HG02571 (cell line): Measurements from ENCODE around the gene TRPM3.

Source experiments
- ATAC-seq: cut with Tn5 transposase; IDR thresholded peaks from one replicate; pipeline ENCODE4 v1.9.1; 2021; ENCODE audit warnings: mild to moderate bottlenecking, moderate library complexity; ENCODE audit not compliant: unreplicated experiment

The TRPM3 gene

DNA sequence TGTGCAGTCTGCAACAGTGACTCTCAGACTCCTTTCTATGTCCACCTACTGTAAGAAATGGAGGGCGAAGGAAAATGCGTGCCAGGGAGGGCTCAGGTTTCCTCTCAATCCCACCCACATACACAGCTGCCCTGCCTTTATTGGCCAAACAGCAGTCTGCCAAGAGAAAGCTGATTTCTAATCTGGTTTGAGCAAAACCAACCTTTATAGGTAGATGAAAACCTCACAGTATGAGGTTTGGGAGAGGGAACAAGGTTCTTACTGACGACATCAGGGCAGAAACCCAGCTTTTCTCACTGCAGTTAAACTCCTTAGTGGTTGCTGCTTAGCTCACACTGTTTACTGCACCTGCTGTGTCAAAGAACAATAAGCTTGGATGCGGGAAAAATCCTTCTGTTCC, 554.7 kb downstream of the TRPM3 start:
- no peak for ATAC-seq

DNA sequence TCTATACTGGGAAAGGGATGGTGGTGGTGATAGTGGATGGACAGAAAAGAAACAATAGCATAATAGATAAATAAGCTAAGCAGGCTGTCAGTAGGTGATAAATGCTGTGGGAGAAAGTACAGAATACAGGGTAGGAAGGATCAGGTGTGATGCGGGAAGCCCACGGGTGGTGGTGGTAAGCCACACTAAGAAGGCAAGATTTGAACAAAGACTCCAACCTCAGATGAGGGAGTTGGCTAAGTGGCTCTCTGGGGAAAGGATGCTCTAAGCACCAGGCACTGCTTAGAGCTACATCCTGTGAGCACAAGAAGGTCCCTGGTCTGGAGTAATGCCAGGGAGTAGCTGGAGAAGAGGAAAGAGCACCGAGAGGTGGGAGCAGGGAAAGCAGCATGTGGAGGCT, 555.4 kb downstream of the TRPM3 start:
- ATAC-seq = no peak

DNA sequence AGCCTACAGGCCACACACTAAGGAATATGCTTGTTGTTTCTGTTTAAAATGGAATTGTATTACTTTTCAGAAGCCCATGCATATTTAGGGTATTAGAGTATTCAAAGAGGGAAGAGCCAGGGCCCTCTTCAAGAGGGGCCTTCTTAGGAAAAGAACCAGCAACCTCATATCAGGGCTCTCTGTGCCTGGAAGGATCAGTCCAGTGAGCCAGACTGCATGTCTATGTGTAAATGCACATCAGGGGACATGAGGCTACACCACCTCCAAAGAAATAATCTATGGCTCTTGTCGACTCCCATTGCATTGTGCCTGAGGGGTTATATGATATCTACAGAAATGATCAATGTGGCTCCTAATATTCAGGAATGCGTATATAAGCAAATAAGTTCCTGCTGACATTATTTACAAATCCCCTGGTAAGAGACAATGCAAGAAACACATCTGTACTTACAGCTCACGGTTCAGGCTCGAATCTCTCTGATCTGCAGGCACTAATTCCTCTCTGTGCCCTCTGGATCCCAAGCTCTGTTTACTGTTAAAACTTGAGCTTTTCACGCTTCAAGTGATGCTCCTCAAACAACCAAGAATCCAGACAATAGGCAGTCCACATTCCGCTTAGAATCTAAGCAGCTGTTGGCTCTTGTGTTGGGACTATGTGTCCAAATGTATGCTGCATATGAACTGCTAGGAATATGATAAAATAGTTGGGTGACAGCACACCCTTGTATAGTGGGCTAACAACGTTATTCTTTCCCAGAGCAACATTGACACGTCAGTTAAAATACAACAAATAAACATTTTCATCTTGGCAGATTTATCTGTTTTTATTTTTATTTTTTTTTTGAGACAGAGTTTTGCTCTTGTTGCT, 556.7 kb downstream of the TRPM3 start:
- ATAC-seq = no peak

DNA sequence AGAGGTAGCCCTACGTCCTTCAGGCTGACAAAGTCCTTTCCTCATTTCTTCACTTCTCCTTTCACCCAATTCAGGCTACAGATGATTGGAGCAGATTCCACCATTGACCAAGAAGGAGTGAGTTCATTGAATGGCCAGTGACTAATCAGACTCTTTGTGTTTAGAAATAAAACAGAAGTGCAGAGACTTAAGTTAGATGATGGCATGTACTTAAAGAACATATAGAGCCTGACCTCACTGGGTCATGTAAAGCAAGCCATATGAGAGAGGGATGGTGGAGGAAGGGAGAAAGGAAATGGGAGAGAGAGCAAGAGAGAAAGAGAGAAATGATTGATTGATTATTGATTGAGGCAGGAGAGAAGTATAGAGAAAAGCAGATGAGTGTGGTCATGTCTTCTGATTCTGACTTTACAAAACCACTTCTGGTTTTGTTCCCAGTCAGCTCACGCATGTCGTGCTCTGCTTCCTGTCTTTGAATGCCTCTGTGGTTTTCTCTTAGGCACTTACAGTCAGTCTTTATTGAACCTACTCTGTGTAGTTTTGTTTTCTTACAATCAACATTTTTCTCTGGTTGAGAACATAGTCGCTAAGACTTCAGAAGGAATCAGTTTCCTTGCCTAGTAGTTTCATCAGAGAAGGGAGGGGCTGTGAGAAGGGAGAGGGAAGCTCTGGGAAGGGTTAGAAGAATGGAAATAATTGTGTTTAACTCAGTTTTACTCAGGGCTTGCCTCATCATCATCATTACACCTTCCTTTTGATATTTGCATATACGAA, 557.8 kb downstream of the TRPM3 start:
- ATAC-seq = peak; percentile 97

DNA sequence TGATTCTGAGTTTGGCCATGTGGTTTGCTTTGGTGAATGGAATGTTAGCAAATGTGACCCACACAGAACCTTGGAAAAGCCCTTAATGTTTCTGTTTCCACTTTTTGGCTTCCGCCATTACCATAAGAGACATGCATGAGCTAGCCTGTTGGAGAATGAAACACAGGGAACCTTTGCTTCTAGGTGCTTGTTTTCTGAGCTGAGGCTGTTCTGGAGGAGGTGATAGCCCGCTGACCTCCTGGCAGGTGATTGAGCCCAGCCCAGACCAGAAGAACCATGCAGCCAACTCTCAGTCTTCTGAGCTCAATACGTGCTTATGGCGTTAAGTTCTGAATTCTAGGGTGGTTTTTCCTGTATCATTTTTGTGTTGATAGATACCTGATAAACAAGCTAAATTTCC, 558.4 kb downstream of the TRPM3 start:
- ATAC-seq = no peak

DNA sequence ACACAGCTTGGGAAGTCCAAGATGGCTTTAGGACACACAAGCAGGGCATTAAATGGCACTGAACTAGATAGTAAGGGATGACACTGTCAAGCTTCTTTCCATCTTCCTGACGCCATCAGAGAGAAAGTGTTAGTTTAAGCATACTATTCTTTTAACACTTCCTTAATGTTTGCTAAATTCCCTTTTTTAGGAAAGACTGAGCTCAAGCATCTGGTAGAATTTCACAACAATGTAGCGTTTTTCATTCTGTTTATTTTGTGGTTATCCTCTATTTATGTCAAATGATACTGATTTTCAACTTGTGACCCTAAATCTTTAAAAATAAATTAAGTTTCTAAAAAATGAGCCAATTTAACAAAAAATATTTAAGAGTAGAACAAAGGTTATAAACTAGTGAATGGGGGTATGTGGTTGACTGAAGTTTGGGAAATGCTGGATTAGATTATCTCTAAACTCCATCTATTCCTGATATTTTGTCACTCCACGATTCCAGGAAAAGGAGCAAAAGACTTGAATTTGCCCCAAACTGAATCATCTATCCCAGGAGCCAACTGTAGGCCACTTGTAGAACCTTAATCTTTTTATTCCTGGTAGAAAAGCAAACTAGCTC, 559.5 kb downstream of the TRPM3 start:
- no peak for ATAC-seq

DNA sequence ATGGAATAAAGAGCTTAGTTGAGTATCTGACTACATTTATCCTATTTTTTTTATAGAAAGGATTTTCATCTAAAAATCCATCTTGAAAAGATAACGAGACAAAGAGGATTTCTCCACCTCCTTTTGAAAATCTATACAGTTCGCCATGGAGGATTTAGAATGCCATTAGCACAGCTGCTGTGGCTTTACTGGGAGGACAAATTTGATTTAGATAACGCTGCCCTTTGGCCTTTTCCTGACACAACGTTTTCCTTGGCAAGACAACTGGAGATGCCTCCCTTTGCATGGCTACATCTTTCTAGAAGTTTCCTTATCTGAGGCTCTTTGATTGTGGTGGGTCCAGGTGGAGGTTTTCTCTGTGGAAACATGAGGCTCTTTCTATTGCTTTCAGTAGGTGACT, 560.3 kb downstream of the TRPM3 start:
- no peak for ATAC-seq

DNA sequence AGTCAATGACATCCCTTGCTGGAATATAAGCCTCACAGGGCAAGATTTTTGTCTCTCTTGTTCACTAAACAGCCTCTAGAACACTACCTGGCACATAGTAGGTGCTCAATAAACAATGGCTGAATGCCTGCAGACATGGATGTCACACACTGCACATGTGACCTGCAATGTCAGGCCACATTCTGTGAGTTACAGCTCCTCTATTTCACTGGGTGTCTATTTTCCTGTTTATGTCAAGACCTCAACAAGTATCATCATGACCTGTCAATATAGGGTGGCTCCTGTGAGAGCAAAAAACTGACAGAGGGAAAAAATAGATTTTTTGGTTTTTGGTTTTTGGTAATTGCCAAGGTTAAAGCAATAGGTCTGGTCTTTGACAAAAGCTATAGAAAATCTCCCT, 562.3 kb downstream of the TRPM3 start:
- ATAC-seq = no peak

DNA sequence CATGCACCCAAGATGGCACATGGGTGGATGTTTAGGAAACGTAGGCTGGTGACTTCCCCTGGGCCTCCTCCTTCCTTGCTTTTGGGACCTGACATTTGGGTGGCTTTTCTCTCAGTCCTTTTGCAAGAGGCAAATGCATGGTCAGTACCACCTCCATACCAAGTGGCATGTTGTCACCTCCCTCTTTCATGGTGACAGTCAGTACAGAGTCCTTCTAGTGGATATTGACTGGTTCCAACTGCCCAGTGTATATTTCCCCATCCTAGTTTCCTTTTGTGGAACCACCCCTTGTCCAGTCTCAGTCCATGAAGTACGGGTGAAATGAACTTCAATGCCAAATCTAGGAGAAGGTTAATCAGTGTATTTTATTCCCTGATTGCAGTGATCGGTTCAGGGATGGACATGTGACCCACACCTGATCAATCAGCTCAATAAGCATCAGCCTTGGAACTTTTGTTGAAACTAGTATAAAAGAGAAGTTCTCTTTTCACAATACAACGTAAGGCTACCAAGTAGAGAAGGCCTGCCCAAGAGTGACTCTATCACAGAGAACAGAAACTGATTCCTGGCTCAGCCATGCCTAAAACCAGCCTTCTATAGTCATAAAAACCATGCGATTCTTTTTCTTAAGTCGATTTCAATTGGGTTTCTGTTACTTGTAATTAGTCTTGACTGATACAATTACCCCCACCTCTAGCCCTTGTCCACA, 563.6 kb downstream of the TRPM3 start:
- ATAC-seq = peak; percentile 93

DNA sequence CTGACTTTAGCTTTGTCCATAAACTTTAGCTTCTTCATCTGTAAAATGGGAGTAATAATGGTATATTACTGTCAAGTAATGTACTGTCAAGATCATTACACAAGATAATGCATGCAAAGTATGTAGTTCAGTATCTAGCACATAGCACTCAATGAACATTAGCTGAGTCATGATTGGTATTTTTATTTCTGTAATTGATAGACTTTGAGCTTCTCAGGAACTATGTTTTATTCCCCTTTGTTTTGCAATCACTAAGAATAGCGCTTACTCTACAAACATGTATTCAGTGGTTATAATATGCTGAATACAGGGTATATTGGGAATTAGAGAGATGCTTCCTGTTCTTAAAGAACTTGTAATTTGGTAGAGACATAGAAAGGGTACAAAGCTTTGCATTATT, 564.6 kb downstream of the TRPM3 start:
- no peak for ATAC-seq

DNA sequence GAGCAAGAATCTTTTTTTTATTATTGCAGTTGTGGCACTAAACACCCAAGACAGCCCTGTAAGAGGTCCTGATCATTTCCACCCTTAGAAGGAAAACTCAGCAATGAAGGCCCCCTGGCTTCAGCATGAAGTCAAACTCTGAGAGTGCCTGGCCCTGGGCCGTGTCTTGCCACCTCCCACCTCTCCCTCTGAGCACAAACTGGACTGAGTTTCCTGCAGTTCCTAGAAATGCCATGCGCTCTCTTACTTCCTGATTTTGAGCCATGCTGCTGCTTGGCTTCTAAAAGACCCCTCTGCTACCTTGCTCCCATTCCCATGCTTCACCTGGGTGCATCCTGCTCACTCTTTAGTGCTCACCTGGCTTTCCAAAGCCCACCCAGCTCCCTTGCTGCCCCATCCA, 566.5 kb downstream of the TRPM3 start:
- ATAC-seq = no peak

DNA sequence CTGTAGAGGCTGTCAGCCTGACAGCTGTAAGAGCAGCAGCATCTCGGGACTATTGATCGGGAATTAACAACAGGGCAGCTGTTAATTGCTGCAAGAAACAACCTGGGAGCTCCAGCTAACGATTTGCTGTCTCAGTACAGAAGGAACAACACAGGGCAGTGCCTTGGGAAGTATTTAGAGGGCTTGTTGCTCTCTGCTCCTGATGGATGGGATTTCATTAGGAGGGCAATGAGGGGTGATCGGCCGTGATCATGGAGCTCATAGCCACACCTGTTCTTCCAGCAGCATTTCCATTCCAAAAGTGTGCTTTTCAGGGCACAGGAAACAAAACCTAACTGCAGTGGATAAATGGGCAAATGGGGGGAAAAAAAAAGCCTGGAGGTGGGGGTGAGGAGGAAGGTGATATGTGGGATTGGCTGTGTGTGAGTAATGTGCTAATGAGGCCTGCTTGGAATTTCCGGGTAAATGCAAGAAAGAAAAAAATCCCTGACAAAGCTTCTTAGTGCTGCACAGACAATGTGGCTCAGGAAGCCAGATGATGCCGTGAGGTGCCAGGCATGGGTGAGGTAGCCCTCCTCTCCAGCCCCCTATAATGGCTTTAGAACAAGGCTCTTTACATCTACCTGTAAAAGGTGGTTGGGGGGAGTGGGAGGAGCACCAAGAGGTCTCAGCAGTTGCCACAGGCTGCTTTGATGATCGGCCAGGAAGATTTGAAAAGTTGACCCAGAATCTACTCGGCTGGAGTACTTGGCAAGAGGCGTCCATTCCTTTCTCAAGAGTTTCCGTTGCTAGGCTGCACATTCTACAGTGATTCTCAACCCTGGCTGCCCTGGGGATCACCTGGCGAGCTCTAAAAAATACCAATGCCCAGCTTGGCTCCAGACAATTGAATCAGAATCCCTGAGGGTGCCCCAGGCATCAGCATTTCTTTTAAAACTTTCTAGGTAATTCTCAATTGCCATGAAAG, 567.4 kb downstream of the TRPM3 start:
- ATAC-seq = no peak

DNA sequence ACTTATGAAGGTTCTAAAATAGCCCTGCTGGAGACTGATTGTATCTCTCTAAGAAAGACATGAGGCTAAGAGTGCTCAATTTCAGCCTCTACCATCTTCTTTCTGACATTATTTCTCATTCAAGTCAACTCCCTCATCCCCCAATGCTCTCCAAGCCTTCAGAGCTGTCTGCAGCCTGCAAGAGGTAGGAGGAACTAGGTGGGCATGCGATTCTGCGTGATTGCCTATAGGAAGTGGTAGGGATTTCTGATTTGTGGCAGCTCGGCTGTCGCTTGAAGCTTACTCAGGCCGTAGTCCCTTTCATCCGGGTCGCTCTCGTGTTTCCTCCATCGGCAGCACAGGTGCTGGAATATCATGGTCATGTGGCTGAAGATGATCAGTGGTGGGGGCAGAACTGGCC, 568.9 kb downstream of the TRPM3 start:
- ATAC-seq = no peak

DNA sequence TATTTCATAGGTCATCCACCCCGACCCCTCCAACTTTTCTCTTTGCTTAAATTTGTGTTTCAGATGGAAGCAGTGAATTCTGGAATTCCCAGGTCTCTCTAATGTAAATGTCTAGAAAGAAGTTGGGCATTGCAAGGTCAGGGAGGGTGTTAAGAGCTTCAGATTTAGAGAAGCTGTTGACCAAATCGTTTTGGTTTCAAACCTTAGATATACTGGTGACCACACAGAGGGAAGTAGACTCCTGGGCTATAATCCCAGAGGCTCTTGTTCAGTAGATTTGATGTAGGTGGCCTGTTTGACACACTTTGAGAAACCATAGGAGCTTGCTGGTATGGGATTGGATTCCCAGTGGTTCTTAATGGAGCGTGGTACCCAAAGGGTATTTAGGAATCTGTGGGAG, 569.6 kb downstream of the TRPM3 start:
- no peak for ATAC-seq

DNA sequence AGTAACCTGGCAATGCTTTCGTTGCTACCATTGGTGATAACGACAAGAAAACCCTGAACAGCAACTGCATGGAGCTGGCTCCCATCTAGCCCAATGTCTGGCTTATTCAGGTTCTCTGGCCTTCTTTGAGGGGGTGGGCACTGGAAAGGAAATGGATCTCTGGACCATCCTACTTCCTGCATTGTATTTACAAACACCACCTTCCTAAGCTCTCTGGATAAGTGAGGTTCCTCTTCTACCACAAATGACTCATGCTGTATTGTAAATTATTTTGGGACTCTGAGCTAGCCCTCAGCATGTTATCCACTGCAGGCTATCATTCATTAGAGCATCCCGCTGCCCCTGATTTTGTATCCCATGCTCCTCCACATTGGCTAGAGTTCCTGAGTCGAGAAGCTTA, 570.0 kb downstream of the TRPM3 start:
- ATAC-seq = no peak

DNA sequence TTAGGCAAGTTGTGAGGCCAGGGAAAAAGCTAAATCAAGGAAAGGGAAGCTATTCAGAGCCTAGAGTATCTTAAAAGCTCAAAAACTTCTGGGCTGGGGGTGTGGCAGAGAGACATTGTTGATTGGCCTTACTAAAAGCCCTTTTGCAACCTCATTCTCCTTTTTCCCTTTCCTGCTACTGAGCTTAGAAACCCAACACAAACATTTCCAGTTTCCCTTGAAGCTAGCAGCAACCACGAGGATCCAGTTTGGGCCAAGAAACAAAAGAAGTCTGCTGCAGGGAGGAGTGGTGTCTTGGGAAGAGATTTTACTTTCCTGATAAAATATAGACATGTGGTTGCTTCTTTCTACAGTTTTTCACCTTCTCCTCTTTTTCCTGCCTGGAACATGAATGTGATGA, 571.5 kb downstream of the TRPM3 start:
- ATAC-seq = no peak

DNA sequence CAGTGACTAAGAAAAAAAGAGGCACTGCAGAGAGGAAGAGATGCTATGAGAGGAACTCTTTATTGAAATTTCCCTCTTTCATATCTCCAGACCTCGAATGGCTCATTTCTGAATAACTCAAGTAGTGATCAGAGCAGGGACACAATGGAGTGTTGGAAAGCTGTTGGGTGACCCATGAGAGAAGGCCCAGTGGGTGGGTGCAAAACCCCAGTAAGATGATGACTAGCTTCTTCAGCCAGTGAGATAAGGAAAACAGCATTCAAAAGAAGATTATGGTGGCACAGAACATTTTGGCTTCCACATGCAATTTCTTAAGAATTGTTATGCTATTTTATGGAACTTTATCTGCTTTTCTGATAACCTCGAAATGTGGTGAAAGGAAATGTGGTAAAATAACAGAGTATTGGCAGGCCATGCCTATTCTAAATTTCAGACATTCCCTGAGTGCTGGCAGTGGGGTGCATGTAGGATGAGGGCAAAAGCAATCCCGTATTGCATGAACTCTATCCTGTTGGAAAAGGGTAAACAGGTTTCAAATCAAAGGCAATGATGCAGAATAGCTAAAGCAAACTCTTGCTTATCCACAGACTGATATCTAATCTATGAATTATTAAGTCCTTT, 579.0 kb downstream of the TRPM3 start:
- ATAC-seq = no peak

DNA sequence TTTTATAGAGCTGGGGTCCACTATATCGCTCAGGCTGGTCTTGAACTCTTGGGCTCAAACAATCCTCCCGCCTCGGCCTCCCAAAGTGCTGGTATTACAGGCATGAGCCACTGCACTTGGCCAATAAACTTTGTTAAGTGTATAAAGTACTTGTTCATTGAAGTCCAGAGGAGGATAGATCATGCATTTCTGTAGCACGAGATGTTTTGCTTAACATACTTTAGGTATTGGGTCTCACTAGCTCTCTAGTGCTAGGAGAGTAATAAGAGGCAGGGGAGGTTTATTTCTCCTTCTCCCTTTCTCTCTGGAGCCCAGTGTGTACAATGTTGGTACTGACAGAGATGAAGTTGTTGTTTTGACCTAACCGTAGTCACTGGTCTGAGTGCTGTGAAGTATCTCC, 581.4 kb downstream of the TRPM3 start:
- no peak for ATAC-seq

DNA sequence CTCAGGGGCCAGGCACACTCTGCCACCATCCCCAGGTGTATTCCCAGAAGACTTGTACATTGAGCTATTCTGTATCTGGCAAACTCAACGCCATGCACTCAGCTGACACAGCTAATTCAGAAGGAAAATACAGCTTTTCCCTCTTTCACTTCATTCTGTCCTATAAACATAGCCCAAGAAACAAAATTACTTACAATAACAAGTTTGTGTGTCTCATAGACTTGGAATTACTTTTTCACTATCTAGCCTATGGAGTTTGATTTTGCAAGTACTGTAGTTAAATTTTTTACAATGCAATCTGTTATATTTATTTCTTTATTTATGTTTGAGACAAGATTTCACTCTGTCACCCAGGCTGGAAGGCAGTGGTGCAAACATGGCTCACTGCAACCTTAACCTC, 581.9 kb downstream of the TRPM3 start:
- no peak for ATAC-seq

DNA sequence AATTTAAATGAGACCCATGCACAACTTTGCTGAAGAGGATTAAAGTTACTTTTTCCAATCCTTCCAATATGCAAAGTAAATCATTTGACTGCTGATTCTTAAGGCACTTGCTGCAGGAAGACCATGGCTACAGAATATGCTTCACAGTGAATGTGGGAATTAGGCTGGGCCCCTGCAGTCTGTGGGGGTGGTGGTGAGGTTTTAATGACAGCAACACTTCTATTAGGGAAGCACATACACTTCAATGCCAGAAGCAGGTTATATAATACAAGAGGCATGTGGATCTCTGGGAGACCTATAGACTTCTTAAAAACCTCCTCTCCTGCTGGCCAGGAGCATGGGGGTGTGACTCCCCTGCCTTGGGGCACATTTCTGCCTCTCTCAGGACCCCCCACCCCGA, 582.4 kb downstream of the TRPM3 start:
- ATAC-seq = no peak
